ENCODE measurements around the gene IFNA2.

DNA sequence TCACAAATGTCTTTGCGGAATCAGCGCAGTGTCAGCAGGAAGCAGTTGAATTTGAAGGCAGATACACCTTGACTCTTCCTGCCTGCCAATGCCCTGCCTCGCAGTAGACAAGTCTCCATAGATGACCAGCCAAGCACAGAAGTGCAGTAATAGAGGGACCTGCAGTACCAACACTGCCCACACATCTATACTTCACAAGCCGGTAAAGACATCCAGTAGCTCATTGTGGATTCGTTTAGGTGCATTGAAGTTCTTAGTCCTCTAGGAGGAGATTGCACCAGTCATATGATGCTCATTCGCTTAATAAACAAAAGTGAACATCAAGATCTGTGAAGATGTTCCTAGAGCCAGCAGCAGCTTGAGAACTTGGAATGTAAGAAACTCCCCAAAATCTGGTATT lies 7.1 kb upstream of the IFNA2 start:
- TF ChIP-seq, protein P1, sequence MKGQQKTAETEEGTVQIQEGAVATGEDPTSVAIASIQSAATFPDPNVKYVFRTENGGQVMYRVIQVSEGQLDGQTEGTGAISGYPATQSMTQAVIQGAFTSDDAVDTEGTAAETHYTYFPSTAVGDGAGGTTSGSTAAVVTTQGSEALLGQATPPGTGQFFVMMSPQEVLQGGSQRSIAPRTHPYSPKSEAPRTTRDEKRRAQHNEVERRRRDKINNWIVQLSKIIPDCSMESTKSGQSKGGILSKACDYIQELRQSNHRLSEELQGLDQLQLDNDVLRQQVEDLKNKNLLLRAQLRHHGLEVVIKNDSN (IDR thresholded peaks at IDR 0.05): no peak
- TF ChIP-seq NFIC (IDR thresholded peaks at IDR 0.05) (no peak), ZBTB7A (IDR thresholded peaks at IDR 0.05; ENCODE audit: low read depth) (no peak)
